Spleen (tissue), 11 donors: ENCODE results near the gene ACSM3. TPM values are rescaled to one million over a fixed set of nuclear protein-coding genes. Genes with fewer than 3 reads are reported as not detected.

ENCODE experiments used
- DNase-seq: peaks from one replicate; pipeline ENCODE4 v3.0.0-alpha.2; 2020
- H3K27ac ChIP-seq, 8 donors: fragments of 200-600 bp; sonication (generic) in 7 of 8; 1 replicate in 4 of 8; 2 replicates in 4 of 8; pipeline versions ENCODE4 v1.5.0 to v1.8.0; 2016 to 2021; ENCODE audit warnings: inconsistent platforms in 4 of 8, mild to moderate bottlenecking in 4 of 8, moderate library complexity in 1 of 8
- H3K27me3 ChIP-seq, 7 donors: fragments of 200-600 bp; sonication (generic) in 6 of 7; replicated peaks in 1 of 7; 1 replicate in 4 of 7; 2 replicates in 3 of 7; pipeline versions ENCODE4 v1.5.0 to v1.8.0; 2016 to 2021; ENCODE audit warnings: inconsistent platforms in 3 of 7, mild to moderate bottlenecking in 1 of 7
- H3K36me3 ChIP-seq, 6 donors: fragments of 200-600 bp; sonication (generic) in 5 of 6; 1 replicate in 4 of 6; 2 replicates in 2 of 6; pipeline versions ENCODE4 v1.5.0 to v1.8.0; 2016 to 2021; ENCODE audit warnings: inconsistent platforms in 2 of 6
- H3K4me1 ChIP-seq, 6 donors: fragments of 200-600 bp; sonication (generic) in 5 of 6; 1 replicate in 3 of 6; 2 replicates in 3 of 6; pipeline versions ENCODE4 v1.5.0 to v1.8.0; 2016 to 2021; ENCODE audit warnings: inconsistent platforms in 3 of 6
- H3K4me3 ChIP-seq, 8 donors: fragments of 200-600 bp; sonication (generic) in 7 of 8; 1 replicate in 4 of 8; 2 replicates in 4 of 8; pipeline versions ENCODE4 v1.5.0 to v1.8.0; 2016 to 2021; ENCODE audit warnings: inconsistent platforms in 4 of 8, mild to moderate bottlenecking in 4 of 8, moderate library complexity in 2 of 8
- H3K9me3 ChIP-seq, 8 donors: fragments of 200-600 bp; sonication (generic) in 7 of 8; 1 replicate in 4 of 8; 2 replicates in 4 of 8; pipeline versions ENCODE4 v1.5.0 to v1.8.0; 2016 to 2021; ENCODE audit warnings: inconsistent platforms in 4 of 8
- CTCF ChIP-seq, 11 experiments: fragments of 200-600 bp in 7 of 11; fragments of 450-650 bp in 4 of 11; sonication (generic) in 4 of 11; IDR thresholded peaks in 8 of 11; conservative IDR thresholded peaks in 3 of 11; 1 replicate in 7 of 11; 2 replicates in 4 of 11; pipeline versions ENCODE4 v1.4.0 to v1.8.0; 2016 to 2021; ENCODE audit warnings: antibody characterized with exemption in 11 of 11, inconsistent platforms in 4 of 11, mild to moderate bottlenecking in 1 of 11
- POLR2A ChIP-seq, 3 donors: fragments of 450-650 bp; IDR thresholded peaks; one replicate each; pipeline ENCODE4 v1.5.1; 2017; ENCODE audit warnings: antibody characterized with exemption in 3 of 3, mild to moderate bottlenecking in 1 of 3
- POLR2AphosphoS5 ChIP-seq, 3 donors: sonication (generic); formaldehyde crosslinking; IDR thresholded peaks; one replicate each; pipeline ENCODE4 v1.5.1; 2017; ENCODE audit warnings: antibody characterized with exemption in 3 of 3
- intact Hi-C: fragments of 100-400 bp; cut with DNase I; formaldehyde crosslinking; loops from one replicate; pipeline ENCODE4 v1.15.0; 2023; ENCODE audit warnings: low total_unique reads
- polyA plus RNA-seq, 3 donors: library from polyadenylated mRNA; stranded (reverse); fragments of 200-250 nt; gene quantifications; one replicate each; pipeline ENCODE4 v1.2.1, GENCODE V29; 2013
- small RNA-seq, 4 donors: library from RNA; depleted of rRNA; stranded (forward); fragments of <200 nt; gene quantifications; one replicate each; pipeline ENCODE3, GENCODE V24; 2016
- total RNA-seq, 7 donors: library from RNA; depleted of rRNA in 3 of 7; stranded (reverse); fragments of >200 nt in 3 of 7; fragmentation: NEBNext Ultra II Directional in 4 of 7; extraction: Animal tissue kit (Norgen Biotek cat#: 25700) in 4 of 7; gene quantifications; one replicate each; pipeline versions ENCODE4 v1.1.0 to v1.2.1, GENCODE V29; 2016 to 2021
- donor health status: healthy with polysubstance abuse.
- donor health status: DM: no; HTN: no; CAD: no; lungs with moderate emphysema.
- donor health status: DM: no; HTN: no; CAD: no.
- donor health status: Bipolar disorder and iron deficiency.
- donor health status: healthy.
- donor health status: DM: no; HTN: no; CAD: no.
- donor health status: DM: yes; HTN: yes; CAD: no.

The ACSM3 gene
- total and polyA plus RNA-seq, 10 donors = 2.6 to 9.0 (median 4.2) TPM

DNA sequence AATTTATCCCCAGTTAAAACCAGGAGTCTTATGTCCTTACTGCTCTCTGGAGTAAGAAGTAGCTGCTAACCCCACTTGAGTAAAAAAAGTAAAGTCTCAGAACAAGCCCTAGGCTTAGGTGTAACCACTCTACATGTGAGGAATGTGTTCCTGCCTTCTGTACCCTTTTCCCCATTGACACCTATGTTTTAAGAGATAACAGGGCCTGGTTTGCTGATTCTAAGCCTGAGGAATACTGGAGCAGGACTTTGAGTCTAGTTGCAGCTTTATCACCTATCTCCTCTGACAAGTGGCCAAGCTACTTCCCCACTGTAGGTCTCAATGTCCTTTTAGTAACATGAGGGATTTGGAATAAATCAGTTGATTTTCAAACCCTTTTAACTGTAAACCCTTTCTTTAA, 82.7 kb downstream of the ACSM3 start:
- intact Hi-C loops = no loop called here
- peaks cover 0 to 39% (median 19%) of the 10 kb centered on the region in 6 donors for H3K4me1 ChIP-seq
- no peaks in the 10 kb centered on the region for H3K9me3 ChIP-seq
- H3K36me3 ChIP-seq = peaks cover 0 to 4% (median 0%) of the 10 kb centered on the region in 6 donors
- TF ChIP-seq POLR2A (IDR thresholded peaks at IDR 0.05) (no peak), POLR2AphosphoS5 (IDR thresholded peaks at IDR 0.05) (no peak), CTCF (IDR thresholded peaks at IDR 0.05 in 8 of 11, conservative IDR thresholded peaks at IDR 0.05 in 3 of 11) (no peak)
- no peak overlapping the region for H3K4me3 ChIP-seq
- no peaks in the 10 kb centered on the region for H3K27me3 ChIP-seq
- H3K27ac ChIP-seq = no peak overlapping the region
- no peak for DNase-seq

Small RNA genes within 50 kb of the gene (small RNA-seq; reads per million reads assigned to genes)
- gene RF00618 = 0 reads per million in 4 donors
- 0 reads per million in 4 donors for gene RNU6-944P

Other genes with a start within 250 kb of the ACSM3 start
- gene ACSM2B, start 187.6 kb upstream of the ACSM3 start, total RNA-seq = not detected
- not detected for gene ACSM2B, start 187.6 kb upstream of the ACSM3 start, polyA plus RNA-seq
- gene ACSM1, start 66.3 kb upstream of the ACSM3 start, total RNA-seq = under 1 TPM in 3 of 7 donors, not detected in 4; 0.25 to 0.72 (median 0.44) TPM
- gene ACSM1, start 66.3 kb upstream of the ACSM3 start, polyA plus RNA-seq = under 1 TPM; 0.26 to 0.47 (median 0.37) TPM
- 10 to 100 TPM; 33.6 to 63.1 (median 40.3) TPM for gene THUMPD1, start 22.2 kb upstream of the ACSM3 start, total RNA-seq
- 10 to 100 TPM; 17.1 to 19.9 (median 17.5) TPM for gene THUMPD1, start 22.2 kb upstream of the ACSM3 start, polyA plus RNA-seq
- gene ERI2, start 42.5 kb downstream of the ACSM3 start, total RNA-seq = 10 to 100 TPM in 3 of 7 donors, 1 to 10 TPM in 4; 6.9 to 15.3 (median 8.9) TPM
- gene ERI2, start 42.5 kb downstream of the ACSM3 start, polyA plus RNA-seq = 1 to 10 TPM; 2.5 to 5.8 (median 3.8) TPM
- gene REXO5, start 42.5 kb downstream of the ACSM3 start, total RNA-seq = 1 to 10 TPM; 1.1 to 3.7 (median 1.9) TPM
- 1 to 10 TPM in 1 of 3 donors, under 1 TPM in 2; 0.46 to 1.1 (median 0.90) TPM for gene REXO5, start 42.5 kb downstream of the ACSM3 start, polyA plus RNA-seq
- 10 to 100 TPM in 4 of 7 donors, 1 to 10 TPM in 3; 6.8 to 13.7 (median 10.1) TPM for gene DCUN1D3, start 136.3 kb downstream of the ACSM3 start, total RNA-seq
- gene DCUN1D3, start 136.3 kb downstream of the ACSM3 start, polyA plus RNA-seq = 1 to 10 TPM; 1.0 to 3.0 (median 1.3) TPM
- gene LYRM1, start 136.8 kb downstream of the ACSM3 start, total RNA-seq = 10 to 100 TPM; 15.3 to 25.4 (median 22.8) TPM
- 10 to 100 TPM; 35.8 to 47.2 (median 39.4) TPM for gene LYRM1, start 136.8 kb downstream of the ACSM3 start, polyA plus RNA-seq